Measurements from ENCODE around the gene LGMN. TPM values are rescaled to one million over a fixed set of nuclear protein-coding genes. Genes with fewer than 3 reads are reported as not detected.

Gene LGMN
- total and polyA plus RNA-seq, 11 donors, result 78.8 to 327 (median 108) TPM

- intact Hi-C loops (cut with DNase I), result loop anchor here in 7 of 10 donors (5.0 kb wide), 3 partner anchors 35 to 45 kb away; partner anchors contain the start of gene GOLGA5 (in 3 of the 7)
- Histone ChIP-seq H3K4me1 (peaks cover 0 to 57% (median 22%) of the 10 kb centered on the region in 12 donors), H3K4me3 (peak overlapping the region; percentile 45 to 93 (median 81)), H3K36me3 (peaks cover 0 to 8% (median 5%) of the 10 kb centered on the region in 9 donors), H3K27ac (peak overlapping the region; percentile 58 to 94 (median 88)), H3K27me3 (peaks cover 0 to 8% (median 0%) of the 10 kb centered on the region in 9 donors), H3K9me3 (no peaks in the 10 kb centered on the region)
- no peak for DNase-seq
- WGBS, 4 donors, result 2 to 4% (median 2%) methylated on average over 16 of the region's 16 CpGs
- peak in 2 of 4 donors; percentile 1 for ATAC-seq
- TF ChIP-seq POLR2A (IDR thresholded peaks at IDR 0.05) (no peak), CTCF (IDR thresholded peaks at IDR 0.05) (no peak)
Observed at GRCh38 chr14:92747701-92748258, 647 bp downstream of the LGMN start.

GRCh38 chr14:92744198-92744597 is 4.2 kb downstream of the LGMN start:
- intact Hi-C loops (cut with DNase I), result no loop called here
- ATAC-seq (no peak), DNase-seq (no peak)
- H3K27ac ChIP-seq, result no peak overlapping the region
- H3K4me3 ChIP-seq, result peak overlapping the region in 2 of 12 donors; percentile 0 to 13
- peaks cover 0 to 5% (median 0%) of the 10 kb centered on the region in 9 donors for H3K27me3 ChIP-seq
- H3K4me1 ChIP-seq, result peaks cover 0 to 30% (median 13%) of the 10 kb centered on the region in 12 donors
- 76 to 83% (median 79%) methylated on average over 2 of the region's 2 CpGs for WGBS, 4 donors
- H3K9me3 ChIP-seq, result no peaks in the 10 kb centered on the region
- no peak for TF ChIP-seq POLR2A (IDR thresholded peaks at IDR 0.05)
- TF ChIP-seq CTCF (IDR thresholded peaks at IDR 0.05), result no peak
- H3K36me3 ChIP-seq, result peaks cover 0 to 41% (median 25%) of the 10 kb centered on the region in 9 donors

- peaks cover 0 to 28% (median 9%) of the 10 kb centered on the region in 12 donors for H3K4me1 ChIP-seq
- TF ChIP-seq POLR2A (IDR thresholded peaks at IDR 0.05) (no peak), CTCF (IDR thresholded peaks at IDR 0.05) (no peak)
- ATAC-seq, result no peak
- no peak for DNase-seq
- H3K9me3 ChIP-seq, result no peaks in the 10 kb centered on the region
- H3K27ac ChIP-seq, result no peak overlapping the region
- 83 to 92% (median 89%) methylated on average over 8 of the region's 8 CpGs for WGBS, 4 donors
- no peaks in the 10 kb centered on the region for H3K27me3 ChIP-seq
- intact Hi-C loops (cut with DNase I), result no loop called here
- H3K4me3 ChIP-seq, result no peak overlapping the region
- peaks cover 0 to 55% (median 25%) of the 10 kb centered on the region in 9 donors for H3K36me3 ChIP-seq
Observed at GRCh38 chr14:92740440-92740839, 8.0 kb downstream of the LGMN start.

- DNase-seq (no peak), ATAC-seq (no peak)
- Histone ChIP-seq H3K9me3 (no peaks in the 10 kb centered on the region), H3K4me3 (no peak overlapping the region), H3K27ac (no peak overlapping the region), H3K36me3 (peaks cover 0 to 53% (median 21%) of the 10 kb centered on the region in 9 donors), H3K27me3 (no peaks in the 10 kb centered on the region), H3K4me1 (peaks cover 0 to 39% (median 9%) of the 10 kb centered on the region in 12 donors)
- intact Hi-C loops (cut with DNase I), result loop anchor here in 1 of 10 donors (2.0 kb wide), 1 partner anchor 29 kb away; no protein-coding TSS in a partner anchor
- TF ChIP-seq CTCF (IDR thresholded peaks at IDR 0.05) (no peak), POLR2A (IDR thresholded peaks at IDR 0.05) (no peak)
- 89 to 93% (median 92%) methylated on average over 4 of the region's 4 CpGs for WGBS, 4 donors
Observed at GRCh38 chr14:92737619-92738188, 10.7 kb downstream of the LGMN start.
